HG03135 (cell line): ENCODE measurements around the gene SLIT1.

ENCODE experiments used
- ATAC-seq: cut with Tn5 transposase; IDR thresholded peaks from one replicate; pipeline ENCODE4 v1.9.1; 2021; ENCODE audit warnings: mild to moderate bottlenecking, moderate library complexity; ENCODE audit not compliant: unreplicated experiment

SLIT1 gene

GRCh38 chr10:97140049-97140846 lies 45.5 kb downstream of the SLIT1 start:
- no peak for ATAC-seq

- ATAC-seq, result no peak
These were observed 46.1 kb downstream of the SLIT1 start for GRCh38 chr10:97139651-97140048.

- ATAC-seq, result no peak
These were observed 46.9 kb downstream of the SLIT1 start for GRCh38 chr10:97138846-97139245.

- ATAC-seq, result no peak
These were observed 47.6 kb downstream of the SLIT1 start for GRCh38 chr10:97138174-97138573.

- no peak for ATAC-seq
These were observed 49.0 kb downstream of the SLIT1 start for GRCh38 chr10:97136756-97137155.

- ATAC-seq, result no peak
These were observed 50.3 kb downstream of the SLIT1 start for GRCh38 chr10:97135464-97135863.

- no peak for ATAC-seq
These were observed 50.8 kb downstream of the SLIT1 start for GRCh38 chr10:97134983-97135382.

- no peak for ATAC-seq
These were observed 51.6 kb downstream of the SLIT1 start for GRCh38 chr10:97134110-97134509.

- ATAC-seq, result no peak
These were observed 53.5 kb downstream of the SLIT1 start for GRCh38 chr10:97132273-97132672.

- no peak for ATAC-seq
These were observed 54.1 kb downstream of the SLIT1 start for GRCh38 chr10:97131666-97132065.

- no peak for ATAC-seq
These were observed 54.6 kb downstream of the SLIT1 start for GRCh38 chr10:97131181-97131628.

GRCh38 chr10:97129666-97130065 lies 56.1 kb downstream of the SLIT1 start:
- no peak for ATAC-seq

GRCh38 chr10:97128516-97129154 lies 57.1 kb downstream of the SLIT1 start:
- no peak for ATAC-seq

GRCh38 chr10:97128039-97128492 lies 57.7 kb downstream of the SLIT1 start:
- no peak for ATAC-seq

- no peak for ATAC-seq
These were observed 58.2 kb downstream of the SLIT1 start for GRCh38 chr10:97127509-97127908.

- no peak for ATAC-seq
These were observed 61.5 kb downstream of the SLIT1 start for GRCh38 chr10:97124211-97124610.

GRCh38 chr10:97123765-97124164 lies 62.0 kb downstream of the SLIT1 start:
- ATAC-seq, result no peak

- ATAC-seq, result no peak
These were observed 64.7 kb downstream of the SLIT1 start for GRCh38 chr10:97121041-97121440.

GRCh38 chr10:97120370-97120769 lies 65.4 kb downstream of the SLIT1 start:
- no peak for ATAC-seq

GRCh38 chr10:97119058-97119745 lies 66.6 kb downstream of the SLIT1 start:
- no peak for ATAC-seq

GRCh38 chr10:97117372-97117771 lies 68.4 kb downstream of the SLIT1 start:
- ATAC-seq, result no peak
